GM19023 (cell line): ENCODE data around the gene FASTK.
"Not testable (repeated sequence)": the region's sequence is repeated elsewhere in the genome, so short reads cannot be mapped to it uniquely, and the experiment has no call there.

Experiments used
- ATAC-seq: cut with Tn5 transposase; IDR thresholded peaks from one replicate; pipeline ENCODE4 v1.9.1; 2021; ENCODE audit warnings: mild to moderate bottlenecking, moderate library complexity; ENCODE audit not compliant: unreplicated experiment

FASTK gene

DNA sequence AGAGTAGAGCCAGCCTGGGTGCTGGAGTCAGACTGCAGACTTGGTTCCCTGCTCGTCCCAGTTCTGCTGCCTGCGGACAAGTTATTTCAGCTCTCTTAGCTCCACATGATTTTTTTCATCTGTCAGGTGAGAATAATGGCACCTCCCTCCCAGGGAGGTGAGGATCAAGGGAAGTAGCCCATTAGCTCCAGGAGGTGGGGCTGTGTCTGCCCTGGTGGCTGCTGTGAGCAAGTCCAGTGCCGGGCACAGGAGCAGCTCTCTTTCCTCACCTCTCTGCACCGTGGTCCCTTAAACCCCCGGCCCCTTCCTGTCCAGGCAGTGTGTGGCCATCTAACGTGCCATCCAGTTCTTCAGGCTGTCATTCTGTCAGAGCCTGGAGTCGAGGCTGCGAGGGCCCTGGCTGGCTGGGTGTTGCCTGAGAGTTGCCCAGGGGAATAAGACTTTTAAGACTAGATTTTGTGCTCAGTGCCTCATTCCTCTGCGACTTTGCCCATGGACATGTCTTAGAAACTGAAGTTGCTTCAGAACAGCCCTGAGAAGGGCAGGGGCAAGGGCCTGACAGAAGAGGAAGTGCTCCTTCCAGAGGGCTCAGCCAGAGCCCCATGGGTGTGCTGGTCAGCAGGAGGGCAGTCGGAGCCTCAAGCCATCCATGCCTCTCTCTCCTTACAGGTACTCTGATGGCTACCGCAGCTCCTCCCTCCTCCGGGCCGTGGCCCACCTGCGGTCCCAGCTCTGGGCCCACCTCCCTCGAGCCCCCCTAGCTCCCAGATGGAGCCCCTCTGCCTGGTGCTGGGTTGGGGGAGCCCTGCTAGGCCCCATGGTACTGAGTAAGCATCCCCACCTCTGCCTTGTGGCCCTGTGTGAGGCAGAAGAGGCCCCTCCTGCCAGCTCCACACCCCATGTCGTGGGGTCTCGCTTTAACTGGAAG lies 47.4 kb downstream of the FASTK start:
- no peak for ATAC-seq

GRCh38 chr7:151031011-151031410 lies 49.6 kb downstream of the FASTK start:
- ATAC-seq = no peak

- no peak for ATAC-seq
Measured at GRCh38 chr7:151028948-151029501, 51.6 kb downstream of the FASTK start.

DNA sequence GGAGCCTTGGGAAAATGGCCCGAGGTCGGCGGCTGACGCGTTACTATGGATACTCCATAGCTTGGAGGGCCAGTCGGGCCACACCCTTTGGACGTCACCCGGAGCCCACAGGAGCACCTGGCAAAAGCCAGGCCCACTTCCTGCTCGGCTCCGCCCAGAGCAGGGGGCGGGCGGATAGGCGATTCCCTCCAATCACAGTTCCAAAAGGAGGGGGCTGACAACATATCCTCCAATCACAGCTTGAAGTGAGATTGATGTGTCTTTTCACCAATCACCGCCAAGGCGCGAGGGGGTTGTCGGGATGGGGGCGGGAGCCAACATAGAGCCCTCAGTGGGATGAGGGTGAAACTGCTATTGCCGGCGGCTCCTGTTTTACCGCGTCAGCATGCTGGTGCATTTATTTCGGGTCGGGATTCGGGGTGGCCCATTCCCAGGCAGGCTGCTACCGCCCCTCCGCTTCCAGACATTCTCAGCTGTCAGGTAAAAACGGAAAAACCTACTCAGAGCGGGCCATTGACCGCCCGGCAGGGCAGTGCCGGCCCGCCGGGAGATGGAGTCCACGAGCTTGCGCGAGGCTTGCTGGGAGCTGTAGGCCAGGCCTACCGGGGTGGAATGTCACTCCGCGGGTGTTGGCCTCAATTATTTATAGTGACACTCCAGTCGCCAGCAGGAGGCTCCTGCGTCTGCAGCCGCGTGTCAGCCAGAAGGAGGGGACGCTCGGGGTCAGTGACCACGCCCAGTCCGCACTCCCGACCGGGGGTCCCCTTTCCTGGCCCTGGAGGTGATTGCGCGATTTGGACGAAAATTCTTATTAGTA lies 52.3 kb downstream of the FASTK start, which contains the start of gene ABCB8:
TSS of gene ABCB8 (plus strand) at position 320 of the 817 bp plus-strand sequence. CDS start at position 386, 66 bp downstream.
- peak; percentile 97 for ATAC-seq

- ATAC-seq = peak; percentile 3
Measured at GRCh38 chr7:151027728-151028130, 52.9 kb downstream of the FASTK start.

GRCh38 chr7:151026771-151027727 lies 53.6 kb downstream of the FASTK start:
- not testable (repeated sequence) for ATAC-seq
